Activated T-helper 17 cell treated with anti-CD3 and anti-CD28 coated beads, Interleukin-2, amount 50 U/mL, for 72 hours (primary cell): ENCODE data around the gene TUB. TPM values are rescaled to one million over a fixed set of nuclear protein-coding genes. Genes with fewer than 3 reads are reported as not detected.

Source experiments
- ATAC-seq: fragments of 150-1000 bp; cut with Tn5 transposase; replicated peaks from 2 replicates; pipeline ENCODE4 v1.10.0; 2021; ENCODE audit warnings: mild to moderate bottlenecking, moderate library complexity
- H3K27ac Mint-ChIP-seq: one replicate; pipeline ENCODE4 v1.8.0; 2022; ENCODE audit warnings: mixed read lengths
- H3K27me3 Mint-ChIP-seq: one replicate; pipeline ENCODE4 v1.8.0; 2022; ENCODE audit warnings: mixed read lengths
- H3K36me3 Mint-ChIP-seq: one replicate; pipeline ENCODE4 v1.8.0; 2022; ENCODE audit warnings: low read depth, mild to moderate bottlenecking, mixed read lengths
- H3K4me1 Mint-ChIP-seq: one replicate; pipeline ENCODE4 v1.8.0; 2022; ENCODE audit warnings: mixed read lengths
- H3K4me3 Mint-ChIP-seq: one replicate; pipeline ENCODE4 v1.8.0; 2022; ENCODE audit warnings: mild to moderate bottlenecking, mixed read lengths
- H3K9me3 Mint-ChIP-seq: one replicate; pipeline ENCODE4 v1.8.0; 2022; ENCODE audit warnings: mixed read lengths
- total RNA-seq, 2 donors: library from RNA; stranded (reverse); gene quantifications; one replicate each; pipeline ENCODE4 v1.2.3, GENCODE V29; 2022

TUB gene
- total RNA-seq, 2 donors from 2014 or later, result 0.28 to 0.50 TPM

GRCh38 chr11:8110396-8110795 is 29.4 kb downstream of the TUB start:
- Mint-ChIP-seq H3K27me3 (no peaks in the 10 kb centered on the region), H3K4me3 (no peak overlapping the region), H3K27ac (no peak overlapping the region), H3K9me3 (peaks cover 6% of the 10 kb centered on the region), H3K36me3 (peaks cover 68% of the 10 kb centered on the region), H3K4me1 (no peaks in the 10 kb centered on the region)
- ATAC-seq, result no peak

- ATAC-seq, result no peak
- H3K4me1 Mint-ChIP-seq, result no peaks in the 10 kb centered on the region
These were observed 30.6 kb downstream of the TUB start for GRCh38 chr11:8111636-8112035.

DNA sequence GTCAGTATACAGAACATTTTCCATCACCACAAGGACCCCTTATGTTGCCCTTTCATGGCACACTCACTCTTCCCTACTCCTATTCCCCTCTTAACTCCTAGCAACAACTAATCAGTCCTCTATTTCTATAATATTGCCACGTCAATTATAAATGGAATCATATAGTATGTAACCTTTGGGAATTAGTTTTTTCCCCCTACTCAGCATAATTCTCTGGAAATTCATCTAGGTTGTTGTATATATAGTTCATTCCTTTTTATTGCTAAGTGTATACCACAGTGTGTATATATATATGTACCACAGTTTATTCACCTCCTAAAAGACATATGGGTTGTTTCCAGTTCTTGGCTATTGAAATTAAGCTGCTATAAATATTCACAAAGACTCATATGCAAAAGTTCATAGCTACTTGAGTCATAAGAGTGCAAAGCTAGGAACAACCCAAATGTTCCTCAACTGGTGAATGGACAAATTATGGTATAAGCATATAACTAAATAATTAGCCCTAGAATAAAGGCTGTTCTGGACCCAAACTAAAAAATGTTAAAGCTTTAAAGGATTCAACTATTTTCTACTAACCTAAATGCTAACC is 41.3 kb downstream of the TUB start:
- H3K27ac Mint-ChIP-seq, result no peak overlapping the region
- no peak overlapping the region for H3K4me3 Mint-ChIP-seq
- ATAC-seq, result no peak
- peaks cover 55% of the 10 kb centered on the region for H3K36me3 Mint-ChIP-seq
- no peaks in the 10 kb centered on the region for H3K9me3 Mint-ChIP-seq
- peaks cover 4% of the 10 kb centered on the region for H3K4me1 Mint-ChIP-seq
- no peaks in the 10 kb centered on the region for H3K27me3 Mint-ChIP-seq

More at GRCh38 chr11:8111636-8112035, 30.6 kb downstream of the TUB start:
- Mint-ChIP-seq H3K27me3 (no peaks in the 10 kb centered on the region), H3K27ac (no peak overlapping the region), H3K36me3 (peaks cover 69% of the 10 kb centered on the region), H3K4me3 (no peak overlapping the region), H3K9me3 (peaks cover 6% of the 10 kb centered on the region)

DNA sequence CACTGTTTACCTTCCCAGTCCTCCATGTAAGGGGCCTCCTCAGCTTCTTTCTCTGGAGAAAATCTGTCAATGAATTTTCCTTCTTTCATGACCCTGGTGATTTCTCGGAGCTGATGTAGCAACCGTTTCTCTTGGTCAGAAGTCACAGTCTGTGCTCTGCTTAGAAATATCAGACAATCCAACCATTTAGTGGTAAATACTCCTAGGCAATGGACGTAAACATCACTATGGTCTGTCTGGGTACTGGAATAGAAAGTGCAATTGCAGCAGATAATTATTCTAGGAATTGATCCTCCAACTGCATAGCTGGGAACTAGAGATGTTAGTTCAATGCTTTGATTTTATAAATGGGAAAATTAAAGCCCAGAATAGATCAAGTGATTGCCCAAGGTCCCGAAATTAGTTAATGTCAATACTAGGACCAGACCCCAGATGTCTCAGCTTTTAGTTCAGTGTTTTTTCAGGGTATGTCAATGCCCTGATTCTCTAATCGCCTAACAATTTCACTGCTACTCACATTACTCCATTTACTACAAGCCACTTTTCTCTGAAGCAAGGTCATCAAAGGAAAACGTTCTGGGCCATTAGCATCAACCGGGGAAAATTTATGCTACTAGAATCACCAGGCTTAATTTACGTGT is 45.8 kb downstream of the TUB start:
- Mint-ChIP-seq H3K27ac (no peak overlapping the region), H3K9me3 (no peaks in the 10 kb centered on the region), H3K36me3 (peaks cover 40% of the 10 kb centered on the region), H3K27me3 (no peaks in the 10 kb centered on the region), H3K4me1 (peaks cover 4% of the 10 kb centered on the region), H3K4me3 (no peak overlapping the region)
- ATAC-seq, result no peak

DNA sequence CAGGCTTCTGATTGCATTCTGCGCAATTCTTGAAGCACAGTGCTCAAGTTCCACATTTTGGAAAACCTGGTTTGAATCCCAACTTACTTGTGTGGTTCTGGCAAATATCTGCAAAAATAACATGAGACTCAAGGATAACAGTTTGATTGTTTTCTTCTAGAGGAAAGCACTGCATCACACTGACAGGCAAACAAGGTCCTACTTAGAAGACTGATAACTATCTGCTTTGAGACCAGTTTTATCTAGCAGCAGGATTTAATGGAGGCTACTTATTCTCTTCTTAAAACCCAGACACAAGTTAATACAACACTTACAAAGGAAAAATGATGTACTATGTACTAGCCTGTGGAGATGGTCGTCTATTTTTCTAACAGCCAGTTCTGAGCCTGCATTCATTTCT is 46.4 kb downstream of the TUB start:
- peaks cover 34% of the 10 kb centered on the region for H3K36me3 Mint-ChIP-seq
- no peaks in the 10 kb centered on the region for H3K9me3 Mint-ChIP-seq
- H3K4me3 Mint-ChIP-seq, result no peak overlapping the region
- H3K27ac Mint-ChIP-seq, result no peak overlapping the region
- ATAC-seq, result no peak
- no peaks in the 10 kb centered on the region for H3K27me3 Mint-ChIP-seq
- peaks cover 4% of the 10 kb centered on the region for H3K4me1 Mint-ChIP-seq

DNA sequence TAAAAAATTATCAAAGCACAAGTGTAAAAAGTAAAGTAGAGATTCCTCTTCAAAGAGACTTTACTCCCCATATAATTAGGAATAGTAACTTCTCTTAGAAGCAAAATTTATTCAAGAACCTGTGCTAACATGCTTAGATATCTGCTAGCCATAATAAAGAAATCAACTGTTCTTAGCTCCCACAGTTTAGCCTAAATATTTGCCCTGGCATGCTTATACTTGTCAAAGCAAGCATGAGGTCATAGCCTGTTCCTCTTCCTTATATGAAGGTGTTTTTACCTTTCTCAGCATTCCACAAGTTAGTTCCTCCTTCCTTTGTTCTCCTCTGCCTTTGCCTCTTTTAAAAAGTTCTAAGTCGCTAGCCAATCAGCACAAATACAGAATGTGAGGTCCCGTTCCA is 57.5 kb downstream of the TUB start:
- Mint-ChIP-seq H3K27ac (no peak overlapping the region), H3K9me3 (no peaks in the 10 kb centered on the region), H3K4me1 (no peaks in the 10 kb centered on the region), H3K36me3 (peaks cover 58% of the 10 kb centered on the region), H3K4me3 (no peak overlapping the region), H3K27me3 (no peaks in the 10 kb centered on the region)
- no peak for ATAC-seq

DNA sequence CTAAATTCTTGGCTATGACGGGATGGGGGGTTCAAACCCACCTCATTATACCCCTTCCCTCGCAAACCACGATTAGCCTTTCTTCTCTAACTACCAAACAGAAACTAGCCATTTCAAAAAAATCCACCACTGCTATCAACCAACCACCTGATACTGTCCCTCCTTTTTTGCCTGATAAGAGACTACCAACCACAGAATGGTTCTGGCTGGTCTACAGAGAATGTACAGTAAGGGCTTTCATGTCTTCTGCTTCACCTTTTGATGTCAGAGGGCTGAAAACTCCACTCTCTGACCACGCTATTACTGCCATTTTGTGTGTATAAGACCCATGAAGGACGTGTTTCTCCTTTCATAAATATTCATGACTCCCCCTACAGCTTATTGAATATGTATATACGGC is 68.7 kb downstream of the TUB start:
- Mint-ChIP-seq H3K27me3 (no peaks in the 10 kb centered on the region), H3K27ac (no peak overlapping the region), H3K36me3 (peaks cover 19% of the 10 kb centered on the region), H3K4me3 (no peak overlapping the region), H3K4me1 (no peaks in the 10 kb centered on the region), H3K9me3 (peaks cover 4% of the 10 kb centered on the region)
- ATAC-seq, result no peak

Other genes with a start within 250 kb of the TUB start
- gene OR10A6, start 149.9 kb upstream of the TUB start, total RNA-seq, result not detected
- not detected for gene OR10A3, start 139.5 kb upstream of the TUB start, total RNA-seq
- gene NLRP10, start 115.8 kb upstream of the TUB start, total RNA-seq, result not detected
- gene EIF3F, start 93.9 kb upstream of the TUB start, total RNA-seq, result 100 to 1,000 TPM; 320 to 342 TPM
- gene RIC3, start 87.8 kb downstream of the TUB start, total RNA-seq, result 10 to 100 TPM; 11.5 to 13.4 TPM
- gene LMO1, start 182.7 kb downstream of the TUB start, total RNA-seq, result not detected